AG04450 (cell line): Measurements from ENCODE around the gene FSD1L. TPM values are rescaled to one million over a fixed set of nuclear protein-coding genes. Genes with fewer than 3 reads are reported as not detected.
A peak's percentile ranks its signal among the peaks of the same experiment; 100 is the strongest.

Experiments
- CTCF ChIA-PET: fragments of 300-600, 350-600 bp; formaldehyde crosslinking; extraction: SDS; loops from one replicate; lab custom pipeline; 2022; ENCODE audit warnings: antibody characterized with exemption, inconsistent platforms; lab: Charles Lee
- POLR2A ChIA-PET: fragments of 350-600 bp; formaldehyde crosslinking; extraction: SDS; loops from one replicate; lab custom pipeline; 2021; ENCODE audit warnings: antibody characterized with exemption, inconsistent platforms; lab: Yijun Ruan, JAX
- DNase-seq: peaks from one replicate; pipeline ENCODE4 v3.0.0-alpha.2; 2011; ENCODE audit warnings: low read depth, low spot score
- H3K27ac ChIP-seq: one replicate; pipeline ENCODE4 v1.5.1; 2012; ENCODE audit warnings: low read depth, low read length, control low read depth
- H3K27me3 ChIP-seq: one replicate; pipeline ENCODE4 v1.6.0; 2012; ENCODE audit warnings: low read length; ENCODE audit not compliant: control insufficient read depth, insufficient read depth
- H3K4me3 ChIP-seq: 2 replicates; pipeline ENCODE4 v1.5.1; 2011; ENCODE audit warnings: mild to moderate bottlenecking, low read depth, low read length, control low read depth
- H3K9me3 ChIP-seq: 2 replicates; pipeline ENCODE4 v1.5.1; 2012; ENCODE audit warnings: low read length; ENCODE audit not compliant: control insufficient read depth, insufficient read depth
- polyA plus RNA-seq: library from polyadenylated mRNA; depleted of rRNA; stranded (reverse); fragments of >200 nt; gene quantifications from 2 replicates; pipeline ENCODE4 v1.2.3, GENCODE V29; 2011
- TF ChIP-seq, protein P1 (sequence below): IDR thresholded peaks from 2 replicates; pipeline ENCODE4 v1.5.1; 2011; ENCODE audit warnings: low read depth, low read length, control low read depth, inconsistent platforms

Gene FSD1L
- polyA plus RNA-seq, 1 experiment: 7.4 TPM

DNA sequence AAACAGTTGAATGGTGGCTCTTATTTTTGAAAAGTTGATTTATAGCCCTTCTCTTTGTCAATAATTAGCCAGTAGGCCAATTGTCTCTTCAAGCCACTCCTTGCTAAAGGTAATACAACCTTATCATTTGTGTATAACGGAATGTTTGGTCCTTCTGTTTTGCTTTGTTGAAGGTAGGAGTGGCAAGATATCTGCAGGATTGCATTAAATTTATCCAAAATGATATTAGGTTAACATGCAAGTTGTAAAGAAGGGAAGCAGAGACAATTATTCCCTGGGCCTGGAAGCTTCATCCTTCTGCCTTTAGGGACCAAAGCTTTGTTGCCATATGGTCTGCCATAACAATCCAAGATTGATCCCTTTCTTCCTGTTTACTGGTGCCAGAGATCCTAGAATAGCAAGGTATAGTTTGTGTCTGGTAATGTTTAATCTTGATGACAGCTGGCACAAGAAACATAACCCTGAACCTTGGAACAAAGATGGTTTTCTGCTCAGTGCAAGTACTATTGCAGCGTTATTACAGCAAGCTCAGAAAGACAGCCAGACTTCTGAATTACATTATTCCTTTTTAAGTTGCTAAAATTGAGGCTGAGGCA is 15.5 kb upstream of the FSD1L start:
- POLR2A ChIA-PET: no interaction called here

DNA sequence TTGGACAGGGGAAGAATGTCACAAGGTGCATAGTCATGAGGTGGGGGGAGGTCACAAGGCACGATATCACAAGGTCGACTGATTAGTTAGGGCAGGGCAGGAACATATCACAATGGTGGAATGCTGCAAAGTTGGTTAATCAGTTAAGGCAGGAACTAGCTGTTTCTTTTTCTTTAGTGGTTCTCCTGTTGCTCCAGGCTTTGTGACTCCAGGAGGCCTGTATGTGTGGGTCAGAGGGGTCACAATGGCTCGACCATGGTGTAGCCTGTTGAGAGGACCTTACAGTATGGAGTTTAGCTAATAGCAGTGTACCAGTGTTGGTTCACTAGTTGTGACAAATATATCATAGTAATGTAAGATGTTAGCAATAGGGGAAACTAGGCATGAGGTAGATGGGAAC is 12.4 kb upstream of the FSD1L start:
- Histone ChIP-seq H3K9me3 (peaks cover 4% of the 10 kb centered on the region), H3K4me3 (no peak overlapping the region), H3K27me3 (no peaks in the 10 kb centered on the region), H3K27ac (no peak overlapping the region)
- ChIA-PET CTCF (interaction anchor here (1.1 kb wide), 1 partner anchor 14 kb away, joined by 3 read pairs; no protein-coding TSS in a partner anchor), POLR2A (no interaction called here)
- TF ChIP-seq, protein P1, sequence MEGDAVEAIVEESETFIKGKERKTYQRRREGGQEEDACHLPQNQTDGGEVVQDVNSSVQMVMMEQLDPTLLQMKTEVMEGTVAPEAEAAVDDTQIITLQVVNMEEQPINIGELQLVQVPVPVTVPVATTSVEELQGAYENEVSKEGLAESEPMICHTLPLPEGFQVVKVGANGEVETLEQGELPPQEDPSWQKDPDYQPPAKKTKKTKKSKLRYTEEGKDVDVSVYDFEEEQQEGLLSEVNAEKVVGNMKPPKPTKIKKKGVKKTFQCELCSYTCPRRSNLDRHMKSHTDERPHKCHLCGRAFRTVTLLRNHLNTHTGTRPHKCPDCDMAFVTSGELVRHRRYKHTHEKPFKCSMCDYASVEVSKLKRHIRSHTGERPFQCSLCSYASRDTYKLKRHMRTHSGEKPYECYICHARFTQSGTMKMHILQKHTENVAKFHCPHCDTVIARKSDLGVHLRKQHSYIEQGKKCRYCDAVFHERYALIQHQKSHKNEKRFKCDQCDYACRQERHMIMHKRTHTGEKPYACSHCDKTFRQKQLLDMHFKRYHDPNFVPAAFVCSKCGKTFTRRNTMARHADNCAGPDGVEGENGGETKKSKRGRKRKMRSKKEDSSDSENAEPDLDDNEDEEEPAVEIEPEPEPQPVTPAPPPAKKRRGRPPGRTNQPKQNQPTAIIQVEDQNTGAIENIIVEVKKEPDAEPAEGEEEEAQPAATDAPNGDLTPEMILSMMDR: no peak
- no peak for DNase-seq

More for the DNA sequence above, 15.5 kb upstream of the FSD1L start:
- TF ChIP-seq, protein P1: no peak
- no peak for DNase-seq
- peaks cover 4% of the 10 kb centered on the region for H3K9me3 ChIP-seq
- H3K4me3 ChIP-seq: no peak overlapping the region
- no peaks in the 10 kb centered on the region for H3K27me3 ChIP-seq
- CTCF ChIA-PET: no interaction called here
- no peak overlapping the region for H3K27ac ChIP-seq

DNA sequence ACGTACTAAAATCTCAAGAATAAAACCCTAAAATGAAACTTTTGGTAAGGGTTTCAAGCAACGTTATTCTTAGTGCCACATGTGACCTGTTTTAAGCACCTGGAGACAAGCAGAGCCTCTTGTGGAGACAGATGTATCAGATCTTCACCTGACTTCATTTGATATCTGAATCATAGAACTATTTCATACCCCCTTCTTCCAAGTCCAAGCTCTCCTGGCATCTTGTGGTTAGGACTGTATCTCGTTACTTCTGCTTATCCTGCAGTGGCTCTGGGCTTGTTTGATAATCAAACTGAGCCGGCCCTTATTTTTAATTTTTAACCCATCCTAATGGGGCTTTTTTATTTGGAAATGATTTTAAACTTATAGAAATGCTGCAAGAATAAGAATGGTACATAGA is 11.1 kb upstream of the FSD1L start:
- no peak for DNase-seq
- TF ChIP-seq, protein P1: no peak
- Histone ChIP-seq H3K27me3 (no peaks in the 10 kb centered on the region), H3K4me3 (no peak overlapping the region), H3K9me3 (peaks cover 4% of the 10 kb centered on the region), H3K27ac (no peak overlapping the region)
- ChIA-PET CTCF (no interaction called here), POLR2A (no interaction called here)

DNA sequence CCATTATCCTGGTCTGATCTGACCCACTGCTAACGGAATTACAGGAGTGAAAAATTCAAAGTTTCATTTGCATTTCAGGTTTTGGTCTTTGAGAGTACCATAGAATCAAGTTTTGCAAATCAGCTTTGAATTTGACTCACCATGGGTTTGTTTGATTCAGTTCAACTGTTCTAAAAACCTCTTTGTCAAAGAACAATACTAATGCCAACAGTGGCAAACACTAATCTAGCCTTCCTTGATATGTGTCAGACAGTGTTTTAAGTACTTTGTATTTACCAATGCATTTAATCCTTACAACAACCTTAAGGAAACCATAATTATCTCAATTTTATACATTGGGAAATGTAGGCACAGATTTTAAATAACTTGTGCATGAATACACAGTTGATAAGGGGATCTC is 10.1 kb upstream of the FSD1L start:
- H3K27ac ChIP-seq: no peak overlapping the region
- no peak for DNase-seq
- CTCF ChIA-PET: no interaction called here
- TF ChIP-seq, protein P1: no peak
- peaks cover 4% of the 10 kb centered on the region for H3K9me3 ChIP-seq
- POLR2A ChIA-PET: no interaction called here
- H3K4me3 ChIP-seq: no peak overlapping the region
- H3K27me3 ChIP-seq: no peaks in the 10 kb centered on the region

DNA sequence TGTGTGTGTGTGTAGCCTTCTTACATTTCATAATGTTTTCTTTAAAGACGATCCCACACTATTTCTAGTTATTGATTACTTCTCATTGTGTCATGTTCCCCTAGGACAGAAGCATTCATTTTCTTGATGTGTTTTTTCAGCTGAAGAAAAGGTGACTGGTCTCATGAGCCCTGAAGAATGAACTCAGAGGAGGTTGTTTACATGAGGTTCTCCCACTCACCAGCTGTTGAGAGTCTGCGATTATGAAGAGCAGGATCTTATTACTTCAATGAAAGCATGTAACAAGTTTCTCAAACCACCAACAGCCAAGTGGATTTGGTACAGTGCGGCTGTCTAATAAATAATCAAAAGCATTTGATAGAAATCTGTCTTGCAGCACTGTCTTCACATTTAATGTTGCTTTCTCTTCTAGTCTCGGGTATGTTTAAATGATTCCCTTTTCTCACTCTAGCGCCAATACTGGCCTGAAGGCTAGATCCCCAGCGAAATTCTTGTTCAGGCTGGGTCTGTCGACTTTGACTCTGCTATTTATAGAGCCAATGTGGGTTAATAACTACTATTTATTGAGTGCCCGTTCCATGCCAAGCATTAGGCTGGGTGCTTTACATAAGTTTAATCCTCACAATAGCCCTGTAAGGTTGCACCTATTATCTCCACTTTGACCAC is 9.6 kb upstream of the FSD1L start:
- POLR2A ChIA-PET: no interaction called here

More for the DNA sequence above, 9.6 kb upstream of the FSD1L start:
- no peaks in the 10 kb centered on the region for H3K27me3 ChIP-seq
- CTCF ChIA-PET: no interaction called here
- TF ChIP-seq, protein P1: no peak
- H3K27ac ChIP-seq: no peak overlapping the region
- H3K9me3 ChIP-seq: peaks cover 4% of the 10 kb centered on the region
- no peak overlapping the region for H3K4me3 ChIP-seq
- peak; percentile 86 for DNase-seq
